NCI-H187 treated with DMSO at 0.1 percent for 48 hours (cell line): ENCODE results near the gene TM4SF18.
"Not testable (repeated sequence)": the region's sequence is repeated elsewhere in the genome, so short reads cannot be mapped to it uniquely, and the experiment has no call there.

Experiments used
- DNase-seq: peaks from one replicate; lab custom pipeline; 2025; lab: John Stamatoyannopoulos, UW

TM4SF18 gene, protein sequence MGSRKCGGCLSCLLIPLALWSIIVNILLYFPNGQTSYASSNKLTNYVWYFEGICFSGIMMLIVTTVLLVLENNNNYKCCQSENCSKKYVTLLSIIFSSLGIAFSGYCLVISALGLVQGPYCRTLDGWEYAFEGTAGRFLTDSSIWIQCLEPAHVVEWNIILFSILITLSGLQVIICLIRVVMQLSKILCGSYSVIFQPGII

DNA sequence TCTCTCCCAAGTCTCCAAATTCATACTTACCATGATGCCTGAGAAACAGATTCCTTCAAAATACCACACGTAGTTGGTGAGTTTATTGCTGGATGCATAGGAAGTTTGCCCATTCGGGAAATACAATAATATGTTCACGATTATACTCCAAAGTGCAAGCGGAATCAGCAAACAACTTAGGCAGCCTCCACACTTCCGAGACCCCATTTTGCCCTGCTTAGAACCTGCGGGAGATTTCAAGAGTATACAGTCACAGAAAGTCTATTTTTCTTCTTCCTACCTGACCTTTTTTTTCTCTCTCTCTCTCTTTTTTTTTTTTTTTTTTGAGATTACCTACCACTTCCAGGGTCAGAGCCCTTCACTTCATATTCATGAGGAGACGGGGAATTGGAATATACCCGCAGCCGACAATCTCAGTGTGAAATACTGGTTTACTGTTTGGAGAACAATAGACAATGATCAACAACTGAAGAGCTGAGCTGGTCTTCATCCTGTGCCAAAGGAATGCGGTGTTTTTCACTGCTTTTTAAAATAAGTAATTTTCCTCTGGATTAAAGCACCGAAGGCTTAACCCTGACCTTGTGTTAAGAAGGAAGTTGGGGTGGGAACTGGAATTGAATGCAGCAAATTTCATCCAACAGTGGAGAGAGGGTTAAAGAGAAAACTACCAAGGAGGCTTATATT is at the start of gene TM4SF18:
TSS of gene TM4SF18 (minus strand) at position 461 of the 684 bp plus-strand sequence. CDS start at position 207, 254 bp downstream.
- DNase-seq, result no peak

DNA sequence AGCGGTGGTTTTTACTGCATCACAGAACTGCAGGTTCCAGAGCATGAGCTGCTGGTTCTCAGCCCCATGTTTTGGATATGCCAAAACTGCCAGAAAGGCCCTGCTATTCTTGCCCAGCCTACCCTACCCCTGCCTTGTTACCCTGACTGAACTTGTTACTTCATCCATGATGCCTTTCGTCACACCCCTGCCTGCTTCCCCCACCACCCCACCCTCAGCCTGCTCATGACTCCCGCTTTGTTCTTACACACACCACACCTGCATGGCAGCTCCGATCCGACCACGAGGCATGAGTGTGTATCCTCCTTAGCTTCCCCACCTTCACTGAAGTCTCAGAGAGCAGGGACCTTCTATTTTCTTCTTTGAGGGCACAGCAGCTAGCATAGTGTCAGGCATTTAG is 49.1 kb upstream of the TM4SF18 start:
- DNase-seq, result no peak

DNA sequence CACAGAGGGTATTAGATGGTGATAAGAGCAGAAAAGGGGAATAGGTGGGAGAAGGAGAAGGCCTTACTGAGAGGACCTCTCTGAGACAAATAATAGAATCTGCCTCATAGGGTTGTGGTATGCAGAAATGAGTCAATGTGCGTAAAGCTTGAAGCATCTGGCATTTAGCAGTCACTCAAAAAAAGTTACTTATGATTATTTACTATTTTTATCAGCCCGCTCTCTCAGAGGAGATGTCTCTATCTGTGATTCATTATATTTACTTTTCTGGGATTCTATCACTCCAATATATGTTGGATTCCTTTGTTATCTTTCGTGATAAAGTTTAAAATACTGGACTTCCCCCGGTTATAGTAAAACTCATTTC is 48.6 kb upstream of the TM4SF18 start:
- DNase-seq, result no peak

DNA sequence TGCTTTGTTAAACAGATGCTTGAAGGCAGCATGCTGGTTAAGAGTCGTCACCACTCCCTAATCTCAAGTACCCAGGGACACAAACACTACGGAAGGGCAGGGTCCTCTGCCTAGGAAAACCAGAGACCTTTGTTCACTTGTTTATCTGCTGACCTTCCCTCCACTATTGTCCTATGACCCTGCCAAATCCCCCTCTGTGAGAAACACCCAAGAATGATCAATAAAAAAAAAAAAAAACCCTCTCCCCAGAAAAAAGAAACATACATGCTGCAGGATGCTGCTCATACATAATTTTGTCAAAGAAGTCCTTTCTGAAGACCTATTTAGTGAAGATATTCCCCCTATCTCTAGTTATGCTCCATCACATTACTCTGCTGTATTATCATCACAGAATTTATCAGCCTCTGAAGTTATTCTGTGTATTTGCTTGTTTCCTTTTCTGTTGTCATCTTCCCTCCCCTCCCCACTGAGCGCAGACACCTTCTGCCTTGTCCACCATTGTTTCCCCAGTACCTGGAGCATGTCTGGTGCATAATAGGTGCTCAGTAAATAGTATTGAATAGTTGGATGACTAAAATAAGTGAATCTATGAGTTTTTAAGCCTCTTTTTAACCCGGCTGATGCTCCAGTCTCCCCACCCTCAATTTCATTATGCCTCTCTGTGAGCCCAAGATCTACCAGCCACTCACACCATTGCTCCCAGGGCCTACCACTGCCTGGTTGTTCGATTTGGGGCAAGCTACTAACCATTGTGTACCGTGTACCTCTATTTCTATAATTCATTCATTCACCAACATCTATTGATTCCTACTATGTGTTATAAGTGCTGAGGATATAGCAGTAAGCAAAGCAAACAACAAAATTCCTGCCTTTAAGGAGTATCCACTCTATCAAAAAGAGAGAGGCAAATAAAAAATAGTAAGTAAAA is 48.0 kb upstream of the TM4SF18 start:
- no peak for DNase-seq

DNA sequence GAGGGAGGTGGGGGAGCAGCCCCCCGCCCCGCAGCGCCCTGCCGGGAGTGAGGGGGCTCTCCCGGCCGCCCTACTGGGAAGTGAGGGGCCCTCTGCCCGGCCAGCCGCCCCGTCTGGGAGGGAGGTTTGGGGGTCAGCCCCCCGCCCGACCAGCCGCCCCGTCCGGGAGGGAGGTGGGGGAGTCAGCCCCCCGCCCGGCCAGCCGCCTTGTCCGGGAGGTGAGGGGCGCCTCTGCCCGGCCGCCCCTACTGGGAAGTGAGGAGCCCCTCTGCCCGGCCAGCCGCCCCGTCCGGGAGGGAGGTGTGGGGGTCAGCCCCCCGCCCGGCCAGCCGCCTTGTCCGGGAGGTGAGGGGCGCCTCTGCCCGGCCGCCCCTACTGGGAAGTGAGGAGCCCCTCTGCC is 46.8 kb upstream of the TM4SF18 start:
- DNase-seq, result not testable (repeated sequence)

DNA sequence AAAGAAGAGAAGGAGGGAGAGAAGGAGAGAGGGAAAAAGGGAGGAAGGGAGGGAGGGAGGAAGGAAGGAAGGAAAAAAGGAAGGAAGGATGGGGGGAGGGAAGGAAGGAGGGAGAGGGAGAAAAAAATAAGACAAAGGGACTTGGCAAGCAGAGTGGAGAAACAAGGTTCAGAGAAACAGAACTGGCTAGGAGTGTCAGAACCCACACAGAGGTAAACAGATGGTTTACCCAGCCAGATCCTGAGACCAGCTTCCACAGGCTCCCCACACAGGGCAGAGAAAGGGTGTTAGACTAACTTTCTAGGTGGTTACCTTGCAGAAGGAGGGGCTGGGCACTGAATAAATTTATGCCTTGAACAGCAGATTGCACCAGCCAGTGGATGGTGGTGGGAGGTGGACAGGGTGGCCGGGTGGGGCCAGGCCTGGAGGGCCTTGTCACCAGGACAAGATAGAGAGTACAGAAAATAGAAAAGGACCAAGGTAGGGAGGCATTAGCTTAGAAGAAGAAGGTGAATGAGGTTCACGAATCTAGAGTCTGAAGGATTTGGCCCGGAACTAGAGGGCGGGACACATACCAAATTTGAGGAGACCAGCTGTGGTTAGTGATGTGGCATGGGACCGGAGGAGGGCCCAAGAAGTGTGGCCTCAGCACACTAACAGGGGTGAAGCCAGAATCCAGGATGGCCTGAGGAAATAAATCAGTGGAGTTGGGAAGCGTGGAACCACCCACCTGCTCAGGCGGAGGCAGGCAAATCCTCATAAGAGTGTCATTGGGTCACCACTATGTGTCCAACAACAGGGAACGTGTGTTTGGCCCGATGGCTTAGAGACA is 45.3 kb upstream of the TM4SF18 start:
- no peak for DNase-seq

DNA sequence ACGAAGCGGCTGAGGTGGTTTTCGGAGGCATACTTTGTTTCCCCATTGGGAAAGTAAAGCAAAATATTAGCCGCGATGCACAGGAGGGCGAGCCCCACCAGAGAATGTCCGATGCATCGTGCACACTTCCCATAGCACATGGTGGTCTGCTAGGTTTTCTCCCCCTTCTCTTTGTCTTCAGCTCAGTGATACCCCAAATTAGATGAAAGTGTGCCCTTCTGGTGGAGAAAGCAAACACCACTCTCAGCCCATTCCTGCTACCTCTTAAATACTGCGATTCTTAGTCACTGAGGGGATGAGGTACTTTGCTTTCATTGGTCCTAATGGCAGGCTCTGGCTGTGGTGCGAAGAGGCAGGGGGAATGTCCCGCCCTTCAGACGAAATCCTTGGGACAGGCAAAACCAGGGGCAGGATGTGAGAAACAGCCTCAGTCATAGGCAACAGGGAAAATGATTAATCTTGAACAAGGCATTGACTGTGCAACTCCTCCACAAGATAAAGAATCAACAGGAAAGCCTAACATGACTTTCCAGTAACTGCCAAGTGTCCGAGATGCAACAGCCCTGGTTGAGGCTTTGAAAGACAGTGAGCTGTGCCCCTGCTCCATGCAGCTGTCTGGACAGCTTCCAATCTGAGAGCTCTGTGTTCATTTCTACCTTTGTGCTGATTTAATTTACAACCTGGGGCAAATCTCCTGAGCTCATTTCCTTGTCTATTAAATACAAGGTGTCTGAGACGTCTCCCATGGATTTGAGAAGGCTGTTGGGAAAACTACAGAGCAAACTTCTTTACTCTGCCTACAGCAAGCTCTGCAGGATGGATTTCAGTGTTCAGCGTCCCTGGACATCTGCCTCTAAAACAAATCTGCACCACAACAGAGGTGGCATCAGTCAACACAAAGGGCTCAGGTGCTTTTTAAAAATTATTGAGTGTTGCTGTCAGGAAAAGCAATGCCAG is 44.2 kb upstream of the TM4SF18 start, which contains the start of gene TM4SF1:
TSS of gene TM4SF1 (minus strand) at position 242 of the 957 bp plus-strand sequence. CDS start at position 140, 102 bp downstream.
- DNase-seq, result no peak

DNA sequence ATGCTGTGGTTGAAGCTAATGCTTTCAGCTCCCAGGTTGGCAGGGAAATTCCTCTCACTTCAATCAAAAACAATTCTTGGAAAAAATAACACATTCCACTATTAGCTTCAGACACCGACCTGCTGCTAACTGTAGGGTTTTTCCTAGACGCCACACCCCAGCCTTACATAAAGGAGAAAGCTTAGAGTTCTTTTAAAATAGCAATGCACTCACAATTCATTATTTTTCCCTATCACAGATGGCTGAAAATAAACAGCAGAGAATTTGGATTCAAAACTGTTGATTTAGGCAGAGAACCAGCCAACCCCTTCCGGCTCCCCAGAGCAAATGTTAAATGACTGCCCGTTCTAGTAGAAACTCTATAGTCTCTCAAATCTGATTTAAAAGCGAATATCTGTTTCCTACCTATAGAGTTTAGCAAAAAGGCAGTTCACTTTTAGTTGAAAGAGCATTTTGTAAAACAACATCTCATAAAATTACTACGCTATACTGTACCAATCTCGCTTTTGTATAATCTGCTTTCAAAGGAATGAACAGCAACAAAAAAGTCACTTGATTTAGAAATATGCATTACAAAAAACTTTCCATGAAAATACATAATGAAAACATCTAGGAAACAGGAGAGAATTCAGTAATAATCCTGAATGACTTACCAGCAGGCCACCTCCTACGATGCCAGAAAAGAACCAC is 43.4 kb upstream of the TM4SF18 start:
- no peak for DNase-seq

DNA sequence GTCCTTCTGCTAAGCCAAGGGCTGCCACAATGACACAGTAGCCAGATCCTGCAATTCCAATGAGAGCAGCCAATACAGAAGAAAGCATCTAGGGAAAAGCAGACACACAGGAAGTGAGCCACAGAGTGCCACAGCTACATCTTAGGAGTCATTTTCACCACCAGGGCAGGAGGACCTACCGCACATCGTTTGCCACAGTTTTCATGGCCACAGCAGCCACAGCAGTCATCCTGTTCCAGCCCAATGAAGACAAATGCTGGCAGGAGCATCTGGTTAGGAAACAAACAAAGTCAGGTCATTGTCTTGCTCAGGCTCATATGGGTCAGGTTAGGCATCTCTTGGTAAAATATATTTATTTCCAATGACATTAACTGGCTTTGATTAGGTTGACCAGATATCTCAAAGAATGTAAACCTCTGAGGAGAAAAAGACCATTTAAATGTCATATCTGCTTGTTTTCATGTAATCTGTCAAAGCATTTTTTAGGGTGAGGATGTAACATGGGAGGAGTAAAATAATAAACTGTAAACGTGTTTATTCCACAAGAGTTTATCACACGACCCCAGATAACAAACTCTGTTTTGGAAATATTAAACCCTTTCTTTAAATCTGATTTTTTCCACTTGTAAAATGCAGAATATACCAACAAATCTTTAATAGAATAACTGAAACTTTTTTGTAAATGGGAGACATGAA is 42.2 kb upstream of the TM4SF18 start:
- DNase-seq, result no peak

DNA sequence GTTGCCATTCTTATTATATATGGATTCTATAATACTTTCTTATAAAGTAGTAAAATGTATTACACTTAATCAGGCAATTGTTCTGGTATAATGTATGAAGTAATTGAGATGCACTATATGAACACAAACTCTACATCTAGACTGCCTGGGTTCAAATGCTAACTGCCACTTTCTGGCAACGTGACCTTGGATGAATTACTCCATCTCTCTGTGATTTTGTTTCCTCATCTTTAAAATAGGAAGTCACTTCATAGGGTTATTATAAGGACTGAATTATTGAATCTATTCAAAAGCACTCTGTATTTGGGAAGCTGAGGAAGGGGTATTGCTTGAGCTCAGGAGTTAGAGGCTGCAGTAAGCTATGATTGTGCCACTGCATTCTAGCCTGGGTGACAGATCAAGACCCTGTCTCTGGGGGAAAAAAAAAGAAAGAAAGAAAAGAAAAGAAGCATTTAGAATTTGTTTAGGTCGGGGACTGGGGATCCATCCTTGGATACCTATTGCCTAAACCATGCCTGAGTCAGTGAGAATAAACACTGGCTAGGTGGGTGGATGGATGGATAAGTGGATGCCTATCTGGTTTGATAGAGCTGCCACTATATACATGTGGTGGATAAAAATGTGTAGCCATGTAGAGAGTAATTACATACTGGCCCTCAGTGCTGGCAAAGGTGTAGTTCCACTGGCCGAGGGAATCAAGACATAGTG is 41.5 kb upstream of the TM4SF18 start:
- no peak for DNase-seq

DNA sequence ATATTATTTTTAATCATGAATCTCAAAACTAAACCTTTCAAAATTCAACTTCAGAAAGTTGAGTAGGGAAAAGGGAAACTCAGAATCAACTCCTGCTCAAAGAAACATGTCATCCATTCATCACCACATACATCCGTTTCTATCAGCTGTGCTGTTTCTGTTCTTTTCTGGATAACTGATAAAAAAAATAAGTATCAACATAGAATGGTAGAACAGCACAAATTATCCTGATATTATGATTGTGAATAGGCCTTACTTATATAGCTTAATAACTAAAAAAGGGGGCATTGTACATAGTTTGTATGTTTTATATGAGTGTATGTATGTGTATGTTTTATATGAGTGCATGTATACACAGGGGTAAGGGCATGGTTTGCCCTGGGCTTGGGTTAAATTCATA is 41.0 kb upstream of the TM4SF18 start:
- no peak for DNase-seq

DNA sequence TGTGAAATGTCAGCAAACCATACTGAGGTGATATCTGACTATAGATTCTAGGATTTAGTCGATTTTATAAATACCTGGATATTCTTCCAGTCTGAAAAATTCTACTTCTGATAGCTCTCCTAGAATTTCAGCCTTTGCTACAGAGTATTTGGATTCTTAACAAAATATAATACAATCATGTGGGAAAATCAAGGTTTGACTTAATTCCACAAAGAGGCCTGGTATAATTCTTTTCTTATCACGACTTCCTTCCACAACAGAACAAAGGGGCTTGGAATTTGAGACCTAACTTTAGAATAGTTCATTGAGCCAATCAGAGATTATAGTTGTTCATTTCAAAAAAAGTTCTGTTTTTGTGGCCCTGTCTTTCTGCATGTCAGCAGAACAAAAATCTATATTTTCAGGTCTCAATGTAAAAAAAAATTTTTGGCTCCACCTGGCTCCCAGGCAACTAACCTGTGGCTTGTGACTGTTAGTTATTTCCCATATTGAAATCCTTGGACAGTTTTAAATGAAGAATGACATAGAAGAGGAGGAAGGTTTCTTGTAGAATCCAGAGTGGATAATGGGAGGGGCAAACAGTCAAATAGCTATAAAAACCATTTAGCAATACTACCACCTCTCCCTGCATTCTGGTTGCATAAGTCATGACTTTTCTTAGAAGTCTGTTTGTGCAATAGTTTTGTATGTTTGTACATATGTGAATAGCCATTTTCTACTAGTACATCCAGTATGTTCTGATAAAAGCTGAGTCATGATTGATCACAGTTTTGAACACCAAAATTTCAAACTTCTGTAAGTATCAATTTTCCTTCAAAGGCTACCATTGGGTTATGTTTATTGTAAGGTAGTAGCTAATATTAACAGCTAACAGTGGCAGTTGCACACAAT is 40.0 kb upstream of the TM4SF18 start:
- DNase-seq, result no peak

DNA sequence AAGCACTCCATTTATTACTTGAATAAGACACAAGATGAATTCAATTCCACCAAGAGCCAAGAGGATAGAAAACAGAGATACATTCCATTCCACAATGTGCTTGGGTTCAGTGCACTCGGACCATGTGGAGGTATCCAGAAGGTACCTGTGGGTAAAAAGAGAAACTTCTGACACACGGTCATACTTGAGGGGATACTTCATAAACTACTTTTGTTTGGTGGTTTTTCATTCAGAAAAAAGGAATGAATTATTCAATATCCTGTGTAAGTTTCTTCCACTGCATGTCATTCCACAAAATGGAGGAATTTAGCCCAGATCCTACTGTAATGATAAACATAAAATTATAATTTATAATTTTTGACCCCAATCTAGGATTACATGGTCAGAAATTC is 38.3 kb upstream of the TM4SF18 start:
- DNase-seq, result no peak

DNA sequence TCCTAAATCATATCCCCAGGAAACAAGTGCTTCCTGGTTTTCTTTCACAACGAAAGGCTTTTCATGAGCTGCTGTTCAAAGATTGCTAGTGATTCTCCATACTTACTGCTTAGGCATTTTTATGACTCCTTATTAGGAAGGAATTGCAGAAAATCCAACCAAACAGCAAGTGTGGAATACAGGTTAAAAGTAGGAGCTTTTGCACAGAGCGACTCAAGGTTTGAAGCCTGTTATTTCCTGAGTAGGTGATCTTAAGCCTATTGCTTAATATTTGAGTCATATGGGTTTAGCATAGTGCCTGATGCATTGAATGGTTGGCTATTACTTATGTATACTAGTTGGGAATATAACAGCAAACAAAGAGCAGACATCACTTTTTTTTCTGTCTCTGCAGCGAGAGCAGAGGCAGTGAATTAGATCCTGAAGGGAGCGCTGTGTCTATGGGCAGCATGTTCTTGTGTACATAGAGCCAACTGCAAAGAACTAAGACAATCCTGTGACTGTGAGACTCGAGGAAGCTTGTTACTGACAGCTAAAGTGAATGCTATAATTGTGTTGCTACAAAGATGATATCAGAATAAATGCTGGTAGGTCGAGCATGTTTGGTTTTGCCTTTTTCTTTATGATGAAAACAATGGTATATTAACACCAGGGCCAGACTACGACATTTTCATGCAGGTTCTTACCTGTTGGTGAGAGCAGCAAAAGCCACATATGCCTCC is 37.7 kb upstream of the TM4SF18 start:
- no peak for DNase-seq

DNA sequence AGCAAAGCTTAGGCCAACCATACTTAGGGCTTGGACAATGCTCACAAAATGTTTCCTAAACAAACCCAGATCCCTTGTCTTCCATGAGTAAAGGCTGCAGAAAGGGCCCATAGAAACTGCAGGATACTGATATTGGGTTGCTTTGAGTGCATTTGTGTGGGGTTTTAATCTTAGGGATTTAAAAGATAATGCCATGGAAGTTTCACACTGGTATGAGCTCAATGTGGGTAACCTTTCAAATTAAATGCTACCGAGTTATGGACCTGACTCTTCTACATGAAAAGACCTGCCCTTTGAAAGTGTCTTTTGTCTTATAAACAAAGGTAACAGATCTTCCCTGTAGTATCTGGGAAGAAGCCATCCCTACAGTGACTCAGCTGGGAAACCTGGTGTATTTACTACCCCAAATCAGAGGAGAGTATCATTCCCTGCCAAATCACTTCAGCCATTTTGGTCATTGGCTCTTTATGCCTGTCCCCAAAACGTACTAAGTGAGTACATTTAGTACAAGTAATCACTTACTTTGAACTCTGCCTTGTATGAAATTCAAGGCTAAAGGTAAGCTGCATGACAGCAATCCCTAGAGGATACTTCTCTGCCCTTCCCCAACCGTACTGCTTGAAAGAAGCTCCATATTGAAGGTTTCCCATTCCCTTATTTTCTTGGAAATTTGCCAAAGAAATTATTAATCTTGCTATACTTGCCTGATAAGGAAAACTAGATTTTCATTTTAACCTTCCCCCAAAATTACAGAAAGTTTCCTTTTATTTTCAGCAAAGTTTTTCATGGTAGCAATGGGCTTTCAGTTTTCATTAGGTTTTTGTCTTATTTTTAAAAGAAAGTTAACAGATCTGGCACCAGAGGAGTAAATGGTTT is 36.8 kb upstream of the TM4SF18 start:
- DNase-seq, result no peak
